HCEC 1CT (cell line): ENCODE results near the gene ABCG8.
"Not testable (repeated sequence)": the region's sequence is repeated elsewhere in the genome, so short reads cannot be mapped to it uniquely, and the experiment has no call there.

Experiments used
- DNase-seq: peaks from one replicate; pipeline ENCODE4 v3.0.0-alpha.2; 2017

The ABCG8 gene

DNA sequence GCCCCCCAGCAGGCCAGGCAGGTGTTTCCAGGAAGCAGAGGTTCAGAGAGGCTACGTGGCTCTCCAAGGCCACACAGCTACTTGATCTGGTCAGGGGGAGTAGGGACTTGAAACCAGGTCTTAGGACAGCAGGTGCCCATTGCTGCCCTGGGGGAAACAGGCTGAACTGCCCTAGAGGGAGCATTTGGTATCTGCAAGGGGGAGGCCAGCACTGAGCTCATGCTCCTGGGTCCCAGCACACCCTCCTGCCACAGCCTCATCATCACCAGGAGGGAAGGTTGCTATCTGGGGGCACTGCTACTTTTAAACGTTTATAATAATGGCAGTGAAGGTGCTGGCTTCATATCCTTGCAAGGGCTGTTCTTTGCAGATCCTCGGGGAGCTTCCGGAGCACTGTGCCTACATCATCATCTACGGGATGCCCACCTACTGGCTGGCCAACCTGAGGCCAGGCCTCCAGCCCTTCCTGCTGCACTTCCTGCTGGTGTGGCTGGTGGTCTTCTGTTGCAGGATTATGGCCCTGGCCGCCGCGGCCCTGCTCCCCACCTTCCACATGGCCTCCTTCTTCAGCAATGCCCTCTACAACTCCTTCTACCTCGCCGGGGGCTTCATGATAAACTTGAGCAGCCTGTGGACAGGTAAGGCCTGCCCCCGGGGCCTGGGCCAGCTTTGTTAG, 36.1 kb downstream of the ABCG8 start:
- DNase-seq: no peak

GRCh38 chr2:43877782-43878464, 39.2 kb downstream of the ABCG8 start:
- peak; percentile 52 for DNase-seq

DNA sequence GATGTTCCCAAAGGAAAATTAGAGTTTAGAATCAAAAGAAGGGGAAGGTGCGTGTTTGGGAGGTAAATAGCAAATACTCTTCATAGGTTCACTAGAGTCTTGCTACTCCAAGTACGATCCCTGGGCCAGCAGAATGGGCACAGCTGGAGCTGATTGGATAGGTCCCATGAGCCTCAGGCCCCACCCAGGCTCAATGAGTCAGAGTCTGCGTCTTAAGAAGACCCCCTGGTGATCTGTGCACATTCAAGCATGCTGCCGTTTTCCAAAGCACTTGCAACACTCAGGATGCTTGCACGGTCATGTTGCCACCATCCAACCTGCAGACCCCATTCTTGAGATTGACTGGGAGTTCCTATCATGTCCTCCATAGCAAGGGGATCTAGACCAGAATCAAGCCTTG, 40.5 kb downstream of the ABCG8 start:
- no peak for DNase-seq

DNA sequence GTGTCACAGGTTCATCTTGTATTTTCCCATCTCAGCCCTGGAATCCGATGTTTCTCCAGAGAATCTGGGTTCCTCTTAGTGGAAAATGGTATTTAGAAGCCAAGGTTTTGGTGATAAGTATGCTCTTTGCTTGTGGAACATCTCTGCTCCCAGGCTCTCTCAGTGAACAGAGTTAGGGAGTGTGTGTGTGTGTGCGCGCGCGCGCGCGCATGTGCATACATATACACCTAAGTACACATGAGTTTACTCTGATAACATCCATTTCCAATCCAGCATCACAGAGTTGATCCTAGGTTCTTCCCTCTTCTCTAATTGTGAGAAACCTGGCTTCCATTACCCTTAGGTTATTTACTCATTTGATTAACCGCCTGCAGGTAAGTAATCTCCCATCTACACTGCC, 41.7 kb downstream of the ABCG8 start:
- no peak for DNase-seq

GRCh38 chr2:43880952-43881351, 42.2 kb downstream of the ABCG8 start:
- no peak for DNase-seq

- no peak for DNase-seq
These were observed 43.5 kb downstream of the ABCG8 start for GRCh38 chr2:43882312-43882711.

GRCh38 chr2:43884689-43885088, 45.9 kb downstream of the ABCG8 start:
- no peak for DNase-seq

DNA sequence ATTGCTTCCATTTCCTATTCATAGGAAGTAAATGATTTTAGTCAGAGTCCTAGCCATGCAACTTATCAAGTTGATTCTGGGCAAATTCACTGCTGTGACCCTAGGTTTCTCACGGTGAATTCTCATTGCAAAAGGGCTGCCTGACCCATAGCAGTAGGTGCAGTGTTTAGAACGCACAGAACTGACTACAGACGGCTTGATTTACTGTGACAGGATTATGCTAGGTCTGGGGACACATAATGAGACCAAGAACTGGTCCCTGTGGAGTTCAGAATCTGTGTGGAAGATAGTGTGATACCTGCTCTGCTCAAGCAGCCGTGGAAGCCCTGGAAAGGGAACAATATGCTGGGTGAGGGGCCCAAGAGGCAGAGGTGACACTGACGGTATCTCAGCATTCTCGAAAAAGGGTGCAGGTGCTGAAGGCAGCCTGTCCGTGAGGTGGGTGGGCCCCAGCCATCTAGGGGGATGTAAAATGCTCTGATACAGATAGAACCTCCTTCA, 46.4 kb downstream of the ABCG8 start:
- DNase-seq: no peak

GRCh38 chr2:43887176-43887575, 48.4 kb downstream of the ABCG8 start:
- DNase-seq: no peak

DNA sequence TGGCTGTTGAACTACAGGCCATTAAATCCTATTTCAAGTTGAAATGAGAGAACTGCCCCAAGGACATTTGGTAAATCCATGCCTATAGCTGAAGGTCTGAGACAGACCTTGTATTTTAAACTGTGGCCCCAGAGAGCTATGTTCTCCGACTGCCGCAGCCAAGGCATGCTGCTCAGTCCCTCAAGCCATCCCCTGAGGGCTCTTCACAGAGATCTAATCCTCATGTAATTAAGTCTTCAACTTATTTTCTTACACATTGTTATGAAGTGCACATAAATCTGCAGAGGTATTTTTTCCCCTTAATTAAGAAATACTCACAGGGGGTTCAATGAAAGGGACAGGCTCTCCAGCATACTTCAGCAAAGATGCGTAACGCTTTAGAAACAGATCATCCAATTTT, 50.6 kb downstream of the ABCG8 start:
- no peak for DNase-seq

GRCh38 chr2:43890855-43891254, 52.1 kb downstream of the ABCG8 start:
- DNase-seq: no peak

- no peak for DNase-seq
These were observed 56.0 kb downstream of the ABCG8 start for GRCh38 chr2:43894743-43895142.

DNA sequence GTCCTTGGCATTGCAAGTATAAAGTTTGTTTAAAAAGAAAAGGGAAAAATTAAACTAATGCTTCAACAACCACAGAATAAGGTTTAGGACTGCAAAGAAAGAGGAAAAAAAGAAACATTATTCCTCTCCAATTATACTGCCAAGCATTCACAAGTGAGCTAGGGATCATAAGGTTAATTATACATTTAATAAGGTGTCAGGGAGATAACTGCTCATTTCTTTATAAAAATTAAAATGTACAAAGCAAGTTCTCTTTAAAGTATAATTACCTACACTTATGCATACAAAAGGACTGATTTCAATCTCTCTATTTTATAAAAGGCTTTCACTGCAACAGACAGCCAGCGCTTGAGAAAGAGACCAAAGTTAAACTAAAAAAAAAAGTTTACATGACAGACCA, 58.1 kb downstream of the ABCG8 start:
- DNase-seq: no peak

- no peak for DNase-seq
These were observed 58.7 kb downstream of the ABCG8 start for GRCh38 chr2:43897492-43897891.

DNA sequence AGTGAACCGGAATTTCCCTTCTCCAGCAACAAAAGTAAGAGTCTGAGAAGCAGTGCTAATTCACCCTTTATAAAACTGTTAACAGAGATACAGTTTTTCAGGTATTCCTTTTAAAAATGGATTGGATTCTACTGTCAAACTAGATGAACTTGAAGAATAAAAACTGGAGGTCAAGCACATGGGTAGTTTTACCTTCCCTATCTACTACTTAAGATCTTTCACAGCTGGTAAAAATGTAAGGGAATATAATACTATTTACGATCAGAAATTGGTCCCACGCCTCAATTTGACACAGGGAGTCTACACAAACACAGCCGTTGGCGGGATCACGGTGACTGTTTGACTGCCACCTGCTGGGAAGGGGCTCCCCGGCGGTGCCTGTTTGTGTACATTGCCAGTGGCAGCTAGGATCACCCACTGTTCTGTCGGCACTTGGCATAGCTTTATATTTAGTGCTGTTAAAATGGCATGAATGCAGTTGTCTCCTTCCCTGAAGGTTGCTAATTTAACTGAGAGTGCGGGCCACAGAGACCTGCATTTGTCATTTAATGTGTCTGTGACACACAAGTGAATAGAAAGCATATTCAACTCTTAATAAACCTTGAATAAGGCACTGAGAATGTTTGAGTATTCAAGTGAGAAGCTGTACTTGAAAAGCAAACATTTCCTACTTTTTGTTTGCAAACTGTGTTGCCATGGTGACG, 59.5 kb downstream of the ABCG8 start:
- no peak for DNase-seq

DNA sequence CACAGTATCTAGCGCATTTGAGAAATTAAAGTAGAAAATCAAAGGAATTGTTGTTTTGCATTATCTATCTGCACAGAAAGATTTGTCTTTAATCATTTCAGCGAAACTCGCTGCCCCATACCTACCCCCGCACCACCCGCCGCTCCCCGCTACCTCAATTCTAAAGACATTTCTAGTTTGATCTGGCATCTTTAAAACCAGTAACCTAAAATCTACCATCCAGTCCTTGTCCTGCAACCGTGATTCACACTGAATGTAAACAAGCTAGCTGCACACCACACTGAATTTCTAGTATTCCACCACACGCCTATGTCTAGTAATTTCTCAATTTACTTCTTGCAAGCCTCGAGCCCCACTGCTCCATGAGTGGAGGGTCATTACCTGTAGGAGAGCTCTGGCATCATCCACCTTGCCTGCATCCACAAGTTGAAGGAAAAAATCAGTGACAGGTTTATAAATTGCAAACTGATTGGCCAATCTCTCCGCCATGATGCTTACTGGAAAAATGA, 60.1 kb downstream of the ABCG8 start:
- DNase-seq: no peak

DNA sequence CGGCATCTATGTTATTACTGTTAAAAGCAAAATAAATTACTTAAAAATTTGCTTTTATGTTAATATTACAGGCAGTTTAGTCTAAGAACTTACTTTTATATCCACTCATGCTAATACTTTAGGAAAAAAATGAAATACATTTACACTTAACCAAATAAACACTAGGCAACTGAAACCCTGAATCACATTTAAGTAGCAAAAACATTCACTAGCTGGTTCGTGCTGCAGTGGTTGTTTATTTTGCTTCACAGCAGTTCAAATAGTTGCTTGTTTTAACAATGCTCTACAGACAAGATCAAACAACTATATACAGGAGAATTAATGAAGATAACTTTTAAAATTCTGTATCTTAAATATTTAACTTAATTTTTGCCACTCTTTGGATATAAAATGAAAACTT, 60.8 kb downstream of the ABCG8 start:
- no peak for DNase-seq

DNA sequence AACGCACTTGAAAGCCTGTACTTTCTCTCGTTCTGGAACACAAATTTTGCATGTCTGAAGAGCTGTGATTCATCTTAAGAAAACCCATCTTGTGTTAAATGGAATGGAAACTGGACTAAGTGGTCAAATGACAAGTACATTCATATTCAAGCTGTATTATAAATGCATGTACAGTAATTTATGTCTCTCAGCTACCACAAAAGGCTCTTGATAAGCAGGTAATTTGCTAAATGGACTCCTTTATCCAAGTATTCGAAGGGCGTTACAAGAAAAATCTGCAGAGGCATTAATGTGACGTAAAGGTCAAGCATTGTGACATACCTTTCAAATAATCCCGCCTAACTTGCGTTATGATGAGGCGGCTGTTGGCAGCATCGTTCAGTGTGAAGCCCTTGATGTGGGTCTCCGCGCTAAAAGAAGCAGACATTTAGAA, 66.6 kb downstream of the ABCG8 start:
- no peak for DNase-seq

- DNase-seq: no peak
These were observed 67.1 kb downstream of the ABCG8 start for GRCh38 chr2:43905871-43906270.

- DNase-seq: no peak
These were observed 67.8 kb downstream of the ABCG8 start for GRCh38 chr2:43906448-43907109.

GRCh38 chr2:43911136-43911790, 72.5 kb downstream of the ABCG8 start:
- DNase-seq: not testable (repeated sequence)

DNA sequence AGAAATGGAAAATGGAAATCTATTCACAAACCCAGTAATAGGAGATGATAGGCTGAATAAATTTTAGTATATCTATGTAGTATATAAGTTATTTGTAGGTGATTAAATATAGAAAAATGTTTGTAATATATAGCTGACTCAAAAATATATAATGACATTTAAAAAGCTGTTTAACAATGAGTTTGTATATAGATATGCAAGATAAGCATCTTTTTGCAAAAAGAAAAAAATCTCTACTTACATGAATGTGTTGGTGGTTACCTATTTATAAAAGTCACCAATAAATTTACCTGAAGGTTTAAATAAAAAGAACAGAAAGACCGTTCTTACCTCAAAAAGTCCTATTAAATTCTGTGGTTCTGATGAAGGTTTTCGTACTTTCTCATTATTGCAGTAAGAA, 85.7 kb downstream of the ABCG8 start:
- DNase-seq: no peak

GRCh38 chr2:43925431-43925830, 86.7 kb downstream of the ABCG8 start:
- no peak for DNase-seq
